GM21390 (cell line): ENCODE data around the gene ATP6V0B.

Experiments used
- ATAC-seq: cut with Tn5 transposase; IDR thresholded peaks from one replicate; pipeline ENCODE4 v1.9.1; 2021; ENCODE audit not compliant: unreplicated experiment

The ATP6V0B gene

GRCh38 chr1:43999455-43999854 lies 24.7 kb downstream of the ATP6V0B start:
- no peak for ATAC-seq

GRCh38 chr1:44000122-44000665 lies 25.4 kb downstream of the ATP6V0B start:
- ATAC-seq, result no peak

GRCh38 chr1:44002165-44002564 lies 27.4 kb downstream of the ATP6V0B start:
- ATAC-seq, result no peak

- ATAC-seq, result no peak
Observed at GRCh38 chr1:44002606-44003157, 27.9 kb downstream of the ATP6V0B start.

GRCh38 chr1:44008259-44008658 lies 33.5 kb downstream of the ATP6V0B start:
- no peak for ATAC-seq

- ATAC-seq, result no peak
Observed at GRCh38 chr1:44010935-44011471, 36.2 kb downstream of the ATP6V0B start.

GRCh38 chr1:44012404-44012803 lies 37.6 kb downstream of the ATP6V0B start:
- no peak for ATAC-seq

GRCh38 chr1:44012941-44013609 lies 38.3 kb downstream of the ATP6V0B start:
- ATAC-seq, result no peak

GRCh38 chr1:44013949-44014348 lies 39.2 kb downstream of the ATP6V0B start:
- no peak for ATAC-seq

- no peak for ATAC-seq
Observed at GRCh38 chr1:44014365-44015104, 39.8 kb downstream of the ATP6V0B start.

GRCh38 chr1:44015206-44015605 lies 40.4 kb downstream of the ATP6V0B start:
- no peak for ATAC-seq

GRCh38 chr1:44016041-44016889 lies 41.5 kb downstream of the ATP6V0B start:
- no peak for ATAC-seq

GRCh38 chr1:44016890-44017400 lies 42.2 kb downstream of the ATP6V0B start:
- ATAC-seq, result no peak

GRCh38 chr1:44019466-44019948 lies 44.7 kb downstream of the ATP6V0B start:
- no peak for ATAC-seq

GRCh38 chr1:44020464-44020863 lies 45.7 kb downstream of the ATP6V0B start:
- no peak for ATAC-seq

- no peak for ATAC-seq
Observed at GRCh38 chr1:44021156-44021555, 46.4 kb downstream of the ATP6V0B start.

- no peak for ATAC-seq
Observed at GRCh38 chr1:44021581-44022321, 47.0 kb downstream of the ATP6V0B start.

- ATAC-seq, result no peak
Observed at GRCh38 chr1:44024031-44024902, 49.5 kb downstream of the ATP6V0B start.
